Subcutaneous abdominal adipose tissue (tissue), 5 donors: ENCODE measurements around the gene SIX3.
A peak's percentile ranks its signal among the peaks of the same experiment; 100 is the strongest.

Experiments used
- H3K27ac ChIP-seq: one replicate; pipeline ENCODE4 v1.7.0; 2013; ENCODE audit warnings: low read depth, mild to moderate bottlenecking, inconsistent platforms, low read length, moderate library complexity
- H3K27me3 ChIP-seq, 5 donors: one replicate each; pipeline ENCODE4 v1.7.0; 2013; ENCODE audit warnings: low read length in 5 of 5, inconsistent platforms in 1 of 5; ENCODE audit not compliant: control insufficient read depth in 5 of 5, insufficient read depth in 4 of 5
- H3K36me3 ChIP-seq, 5 donors: one replicate each; pipeline ENCODE4 v1.7.0; 2013; ENCODE audit warnings: low read length in 5 of 5; ENCODE audit not compliant: control insufficient read depth in 5 of 5, insufficient read depth in 5 of 5
- H3K4me1 ChIP-seq, 5 donors: one replicate each; pipeline ENCODE4 v1.7.0; 2013; ENCODE audit warnings: low read length in 5 of 5, mild to moderate bottlenecking in 3 of 5, moderate library complexity in 1 of 5; ENCODE audit not compliant: control insufficient read depth in 5 of 5, insufficient read depth in 5 of 5
- H3K4me3 ChIP-seq, 5 donors: one replicate each; pipeline ENCODE4 v1.7.0; 2013; ENCODE audit warnings: low read length in 5 of 5, low read depth in 1 of 5
- H3K9ac ChIP-seq, 5 donors: one replicate each; pipeline ENCODE4 v1.7.0; 2013; ENCODE audit warnings: low read length in 5 of 5, mild to moderate bottlenecking in 4 of 5, moderate library complexity in 3 of 5
- H3K9me3 ChIP-seq, 5 donors: one replicate each; pipeline ENCODE4 v1.7.0; 2013; ENCODE audit warnings: low read length in 5 of 5; ENCODE audit not compliant: control insufficient read depth in 5 of 5
- donor health status: healthy.
- donor health status: healthy.
- donor health status: healthy.
- donor health status: healthy.
- donor health status: healthy.

SIX3 gene

GRCh38 chr2:44955593-44956392, 14.3 kb downstream of the SIX3 start:
- Histone ChIP-seq H3K4me3 (peak overlapping the region in 4 of 5 donors; percentile 34 to 53 (median 42)), H3K9me3 (no peaks in the 10 kb centered on the region), H3K4me1 (peaks cover 3 to 36% (median 31%) of the 10 kb centered on the region in 5 donors), H3K9ac (no peak overlapping the region), H3K27me3 (peaks cover 36 to 54% (median 51%) of the 10 kb centered on the region in 5 donors), H3K27ac (no peak overlapping the region), H3K36me3 (no peaks in the 10 kb centered on the region)

GRCh38 chr2:44956843-44957242, 15.3 kb downstream of the SIX3 start:
- Histone ChIP-seq H3K36me3 (no peaks in the 10 kb centered on the region), H3K9me3 (no peaks in the 10 kb centered on the region), H3K27ac (no peak overlapping the region), H3K9ac (no peak overlapping the region), H3K4me3 (no peak overlapping the region), H3K4me1 (peaks cover 3 to 33% (median 29%) of the 10 kb centered on the region in 5 donors), H3K27me3 (peaks cover 29 to 46% (median 44%) of the 10 kb centered on the region in 5 donors)

GRCh38 chr2:44957656-44958327, 16.3 kb downstream of the SIX3 start:
- Histone ChIP-seq H3K27ac (no peak overlapping the region), H3K9me3 (no peaks in the 10 kb centered on the region), H3K4me1 (peaks cover 3 to 24% (median 19%) of the 10 kb centered on the region in 5 donors), H3K4me3 (no peak overlapping the region), H3K27me3 (peaks cover 29 to 41% (median 40%) of the 10 kb centered on the region in 5 donors), H3K36me3 (no peaks in the 10 kb centered on the region), H3K9ac (no peak overlapping the region)

GRCh38 chr2:44959855-44960254, 18.4 kb downstream of the SIX3 start:
- Histone ChIP-seq H3K36me3 (no peaks in the 10 kb centered on the region), H3K9me3 (no peaks in the 10 kb centered on the region), H3K4me1 (peaks cover 3 to 12% (median 11%) of the 10 kb centered on the region in 5 donors), H3K27ac (no peak overlapping the region), H3K4me3 (no peak overlapping the region), H3K27me3 (peaks cover 13 to 24% (median 20%) of the 10 kb centered on the region in 5 donors), H3K9ac (no peak overlapping the region)

GRCh38 chr2:44960871-44961270, 19.4 kb downstream of the SIX3 start:
- Histone ChIP-seq H3K4me3 (no peak overlapping the region), H3K9ac (no peak overlapping the region), H3K4me1 (peaks cover 0 to 4% (median under 1%) of the 10 kb centered on the region in 5 donors), H3K9me3 (no peaks in the 10 kb centered on the region), H3K27me3 (peaks cover 9 to 22% (median 20%) of the 10 kb centered on the region in 5 donors), H3K36me3 (no peaks in the 10 kb centered on the region), H3K27ac (no peak overlapping the region)

- Histone ChIP-seq H3K4me3 (no peak overlapping the region), H3K9ac (no peak overlapping the region), H3K36me3 (no peaks in the 10 kb centered on the region), H3K4me1 (peaks cover 0 to 5% (median 0%) of the 10 kb centered on the region in 5 donors), H3K27me3 (peaks cover 6 to 20% (median 17%) of the 10 kb centered on the region in 5 donors), H3K27ac (no peak overlapping the region), H3K9me3 (no peaks in the 10 kb centered on the region)
These were observed 20.7 kb downstream of the SIX3 start for GRCh38 chr2:44962176-44962695.

- no peak overlapping the region for H3K9ac ChIP-seq
- no peaks in the 10 kb centered on the region for H3K9me3 ChIP-seq
- H3K27ac ChIP-seq, result no peak overlapping the region
- H3K4me3 ChIP-seq, result no peak overlapping the region
- peaks cover 3 to 14% (median 11%) of the 10 kb centered on the region in 5 donors for H3K27me3 ChIP-seq
- peaks cover 0 to 5% (median 0%) of the 10 kb centered on the region in 5 donors for H3K4me1 ChIP-seq
- H3K36me3 ChIP-seq, result no peaks in the 10 kb centered on the region
These were observed 23.3 kb downstream of the SIX3 start for GRCh38 chr2:44964752-44965236.

- Histone ChIP-seq H3K4me3 (no peak overlapping the region), H3K9ac (no peak overlapping the region), H3K27me3 (peaks cover 3 to 16% (median 11%) of the 10 kb centered on the region in 5 donors), H3K9me3 (no peaks in the 10 kb centered on the region), H3K27ac (no peak overlapping the region), H3K36me3 (no peaks in the 10 kb centered on the region), H3K4me1 (peaks cover 0 to 5% (median 0%) of the 10 kb centered on the region in 5 donors)
These were observed 24.2 kb downstream of the SIX3 start for GRCh38 chr2:44965684-44966083.

GRCh38 chr2:44967056-44967455, 25.6 kb downstream of the SIX3 start:
- Histone ChIP-seq H3K4me3 (no peak overlapping the region), H3K4me1 (peaks cover 0 to 5% (median 0%) of the 10 kb centered on the region in 5 donors), H3K27ac (no peak overlapping the region), H3K36me3 (no peaks in the 10 kb centered on the region), H3K9me3 (no peaks in the 10 kb centered on the region), H3K27me3 (peaks cover 6 to 19% (median 16%) of the 10 kb centered on the region in 5 donors), H3K9ac (no peak overlapping the region)
